Erythroblast (primary cell): Measurements from ENCODE around the gene GCK.

Source experiments
- GATA1 ChIP-seq: IDR thresholded peaks from 2 replicates; pipeline ENCODE4 v1.6.1; 2011; ENCODE audit warnings: low read depth, mild to moderate bottlenecking, control low read depth, low read length, moderate library complexity
- POLR2A ChIP-seq: IDR thresholded peaks from 2 replicates; pipeline ENCODE4 v1.6.1; 2011; ENCODE audit warnings: mild to moderate bottlenecking, low read length

DNA sequence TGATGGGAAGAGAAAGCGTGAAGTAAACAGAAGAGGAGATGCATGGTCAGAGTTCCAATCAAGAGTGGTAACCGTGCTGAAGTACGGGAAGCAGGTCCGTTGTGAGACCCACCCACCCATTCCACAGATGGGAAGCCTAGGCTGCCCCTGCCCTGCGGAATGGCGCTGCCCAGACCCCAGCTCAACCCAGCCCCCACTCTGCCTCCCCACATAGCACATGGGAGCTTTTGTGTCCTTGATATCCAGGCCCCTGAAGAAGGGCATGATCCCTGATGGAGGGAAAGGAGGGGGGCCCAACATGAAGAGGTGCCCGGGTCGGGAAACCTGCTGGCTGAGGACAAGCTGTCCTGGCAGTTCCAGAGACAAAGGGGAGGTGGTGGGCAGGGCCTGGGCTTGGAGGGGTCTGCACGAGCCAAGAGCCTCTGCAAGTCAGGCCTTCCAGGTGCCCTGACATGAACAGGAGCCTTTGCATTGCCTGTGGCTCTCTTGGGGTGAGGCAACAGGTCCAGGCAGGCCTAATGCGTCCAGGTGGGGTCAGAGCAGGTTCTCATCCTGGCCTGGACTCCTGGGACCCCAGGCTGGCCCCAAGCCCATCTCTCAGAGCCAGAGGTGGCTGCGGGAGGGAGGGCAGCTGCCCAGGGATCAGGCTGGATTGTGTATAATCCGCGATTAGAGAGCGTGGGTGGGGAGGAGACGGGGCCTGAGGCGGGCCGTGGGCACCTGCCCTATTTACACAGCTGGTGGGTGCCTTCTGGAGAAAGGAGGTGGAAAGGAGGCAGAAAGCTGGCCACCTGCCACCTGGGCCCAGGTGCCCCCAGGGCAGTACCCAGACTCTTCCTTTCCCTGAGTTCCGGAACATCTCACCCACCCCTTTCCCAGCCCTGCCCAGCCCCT, 35.1 kb upstream of the GCK start:
- TF ChIP-seq GATA1 (no peak), POLR2A (no peak)
